OCI-LY7 (cell line): ENCODE measurements around the gene COL23A1. TPM values are rescaled to one million over a fixed set of nuclear protein-coding genes. Genes with fewer than 3 reads are reported as not detected.

Experiments used
- BruUV-seq: library from RNA; stranded (reverse); fragments of 400-500 nt; replicated peaks from 2 replicates; lab custom pipeline; 2021; lab: Mats Ljungman, UMichigan
- CTCF ChIA-PET: fragments of 300-600 bp; sonication (Branson Sonifier 250); formaldehyde crosslinking; loops from one replicate; lab custom pipeline; 2022; ENCODE audit warnings: antibody characterized with exemption; ENCODE audit not compliant: unreplicated experiment; lab: Charles Lee
- POLR2A ChIA-PET: fragments of 300-600 bp; sonication (Branson Sonifier 250); formaldehyde crosslinking; loops from one replicate; lab custom pipeline; 2022; ENCODE audit warnings: antibody characterized with exemption; lab: Charles Lee
- DNase-seq: peaks from one replicate; pipeline ENCODE4 v3.0.0-alpha.2; 2015; ENCODE audit warnings: low spot score
- H2AFZ ChIP-seq: fragments of 200-600 bp; sonication (generic), shearing (Covaris generic); 2 replicates; pipeline ENCODE4 v1.6.1; 2014; ENCODE audit warnings: mild to moderate bottlenecking, antibody characterized with exemption, low read length, moderate library complexity
- H3K27ac ChIP-seq: fragments of 200-600 bp; sonication (generic); 2 replicates; pipeline ENCODE4 v1.5.1; 2014; ENCODE audit warnings: mixed run types, low read depth, mild to moderate bottlenecking, moderate library complexity, low read length, inconsistent platforms; ENCODE audit not compliant: poor library complexity, severe bottlenecking
- H3K36me3 ChIP-seq: fragments of 200-600 bp; sonication (generic); 2 replicates; pipeline ENCODE4 v1.6.1; 2014; ENCODE audit warnings: mild to moderate bottlenecking, antibody characterized with exemption, low read length, moderate library complexity, mixed read lengths; ENCODE audit not compliant: insufficient read depth
- H3K4me1 ChIP-seq: fragments of 200-600 bp; sonication (generic); 2 replicates; pipeline ENCODE4 v1.5.1; 2014; ENCODE audit warnings: mild to moderate bottlenecking, low read length; ENCODE audit not compliant: insufficient read depth, poor library complexity, severe bottlenecking
- H3K4me2 ChIP-seq: fragments of 200-600 bp; sonication (generic); 2 replicates; pipeline ENCODE4 v1.6.1; 2014; ENCODE audit warnings: mild to moderate bottlenecking, low read length
- H3K4me3 ChIP-seq: fragments of 200-600 bp; sonication (generic); 2 replicates; pipeline ENCODE4 v1.5.1; 2014; ENCODE audit warnings: mild to moderate bottlenecking, low read depth, low read length; ENCODE audit not compliant: poor library complexity, severe bottlenecking
- H3K79me2 ChIP-seq: fragments of 200-600 bp; sonication (generic); 2 replicates; pipeline ENCODE4 v1.6.1; 2016; ENCODE audit warnings: low read depth, mild to moderate bottlenecking, low read length, moderate library complexity, mixed read lengths; ENCODE audit not compliant: insufficient read depth
- H3K9me2 ChIP-seq: fragments of 200-600 bp; sonication (generic); 2 replicates; pipeline ENCODE4 v1.6.1; 2016; ENCODE audit warnings: mild to moderate bottlenecking, low read length, mixed read lengths; ENCODE audit not compliant: insufficient read depth
- H3K9me3 ChIP-seq: fragments of 200-600 bp; sonication (generic); 2 replicates; pipeline ENCODE4 v1.6.1; 2014; ENCODE audit warnings: mild to moderate bottlenecking, mixed run types, low read length, mixed read lengths
- H4K20me1 ChIP-seq: fragments of 200-600 bp; sonication (generic); 2 replicates; pipeline ENCODE4 v1.6.1; 2014; ENCODE audit warnings: mild to moderate bottlenecking, antibody characterized with exemption, low read length, moderate library complexity, mixed read lengths; ENCODE audit not compliant: insufficient read depth
- CTCF ChIP-seq: fragments of 200-600 bp; sonication (generic); conservative IDR thresholded peaks from 2 replicates; pipeline ENCODE4 v1.5.1; 2014; ENCODE audit warnings: mild to moderate bottlenecking, antibody characterized with exemption, low read length, moderate library complexity, mixed read lengths
- EZH2phosphoT487 ChIP-seq: fragments of 200-600 bp; sonication (generic); IDR thresholded peaks from 2 replicates; pipeline ENCODE4 v1.6.1; 2018; ENCODE audit warnings: low read depth, borderline replicate concordance, mild to moderate bottlenecking, mixed run types, antibody characterized with exemption, low read length, moderate library complexity, mixed read lengths
- intact Hi-C: fragments of 100-400 bp; cut with micrococcal nuclease; formaldehyde crosslinking; loops from one replicate; pipeline ENCODE4 v1.10.0; 2022; ENCODE audit not compliant: unreplicated experiment
- total RNA-seq, 2 experiments: library from RNA; depleted of rRNA in 1 of 2; stranded (reverse); fragments of >200 nt in 1 of 2; shearing (Covaris generic) in 1 of 2; gene quantifications; 2 replicates each; pipeline ENCODE4 v1.2.3, GENCODE V29; 2014 to 2022

The COL23A1 gene
- total RNA-seq, 2 experiments from 2014 or later = 0.53 TPM; not detected in 1

DNA sequence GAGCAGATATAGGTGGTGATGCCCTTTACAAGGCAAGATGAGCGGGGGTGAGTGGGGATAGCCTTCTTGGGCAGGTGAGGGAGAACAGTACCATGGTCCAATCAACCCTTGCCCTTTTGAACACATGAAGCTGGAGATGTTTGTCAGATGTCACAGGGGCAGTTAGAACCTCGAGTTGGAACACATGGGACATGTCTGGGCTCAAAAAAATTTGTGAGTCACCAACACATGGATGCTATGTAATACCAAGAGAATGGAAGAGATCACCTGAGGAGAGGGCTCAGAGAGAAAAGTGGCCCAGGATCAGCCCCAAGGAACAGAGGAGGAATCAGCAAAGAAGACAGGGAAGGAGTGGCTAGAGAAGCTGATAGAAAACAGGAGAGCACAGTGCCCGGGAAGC, 362.3 kb downstream of the COL23A1 start:
- ChIA-PET POLR2A (interaction anchor here (1.2 kb wide), 1 partner anchor 11 kb away, joined by 4 read pairs; no protein-coding TSS in a partner anchor), CTCF (no interaction called here)
- Histone ChIP-seq H3K36me3 (peaks cover 89% of the 10 kb centered on the region), H3K27ac (no peak overlapping the region), H3K4me2 (no peak overlapping the region), H4K20me1 (peaks cover 9% of the 10 kb centered on the region; the same call in 1 of the 2 replicates), H2AFZ (no peak overlapping the region), H3K9me3 (no peaks in the 10 kb centered on the region), H3K4me1 (peaks cover 18% of the 10 kb centered on the region), H3K9me2 (no peaks in the 10 kb centered on the region), H3K4me3 (no peak overlapping the region), H3K79me2 (peaks cover 29% of the 10 kb centered on the region)
- no TSS peak for BruUV-seq
- no peak for DNase-seq
- TF ChIP-seq EZH2phosphoT487 = no peak
- no peak for TF ChIP-seq CTCF
- intact Hi-C loops = no loop called here

DNA sequence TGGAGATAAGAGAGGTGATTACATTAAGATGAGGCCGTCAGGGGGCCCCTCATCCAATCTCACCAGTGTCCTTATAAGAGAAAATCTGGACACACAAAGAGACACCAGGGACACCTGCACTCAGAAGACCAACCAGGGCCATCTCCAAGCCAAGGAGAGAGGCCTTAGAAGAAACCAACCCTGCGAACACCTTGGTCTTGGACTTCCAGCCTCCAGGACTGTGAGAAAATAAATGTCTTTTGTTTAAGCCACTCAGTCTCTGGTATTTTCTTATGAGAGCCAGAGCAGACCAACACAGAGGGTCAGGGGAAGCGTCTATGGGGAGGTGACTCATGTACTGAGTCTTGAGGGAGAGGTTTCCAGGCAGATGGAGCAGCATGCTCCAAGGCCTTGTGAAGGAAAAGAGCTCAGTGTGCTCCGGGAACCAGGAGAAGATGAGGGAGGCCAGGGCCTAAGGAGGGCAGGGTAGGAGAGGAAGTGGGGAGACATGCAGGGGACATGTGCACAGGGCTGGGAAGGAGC, 363.0 kb downstream of the COL23A1 start:
- ChIA-PET CTCF (no interaction called here), POLR2A (no interaction called here)
- intact Hi-C loops = no loop called here

More for the DNA sequence above, 363.0 kb downstream of the COL23A1 start:
- Histone ChIP-seq H3K36me3 (peaks cover 97% of the 10 kb centered on the region), H3K4me1 (peaks cover 16% of the 10 kb centered on the region), H3K9me3 (no peaks in the 10 kb centered on the region), H3K27ac (no peak overlapping the region), H4K20me1 (peaks cover 9% of the 10 kb centered on the region; the same call in 1 of the 2 replicates), H3K4me3 (no peak overlapping the region), H3K79me2 (peaks cover 29% of the 10 kb centered on the region), H2AFZ (no peak overlapping the region), H3K4me2 (no peak overlapping the region), H3K9me2 (no peaks in the 10 kb centered on the region)
- TF ChIP-seq CTCF (no peak), EZH2phosphoT487 (no peak)
- no TSS peak for BruUV-seq
- DNase-seq = no peak
